ENCODE measurements around the gene BBS9. TPM values are rescaled to one million over a fixed set of nuclear protein-coding genes. Genes with fewer than 3 reads are reported as not detected.
"Not testable (repeated sequence)": the region's sequence is repeated elsewhere in the genome, so short reads cannot be mapped to it uniquely, and the experiment has no call there.

The BBS9 gene
- total RNA-seq, 1 donor from 2014 or later = 33.0 TPM

- no peak overlapping the region for H3K27ac Mint-ChIP-seq (ENCODE audit: unreplicated experiment)
Measured at GRCh38 chr7:33215992-33216391, 86.6 kb downstream of the BBS9 start.

GRCh38 chr7:33217595-33217994 is 88.2 kb downstream of the BBS9 start:
- peaks cover 18% of the 10 kb centered on the region for H3K36me3 Mint-ChIP-seq (ENCODE audit: low read depth, unreplicated experiment)
- H3K4me3 Mint-ChIP-seq (ENCODE audit: unreplicated experiment) = no peak overlapping the region
- DNase-seq (ENCODE audit: low spot score) = no peak
- H3K9me3 Mint-ChIP-seq (ENCODE audit: unreplicated experiment) = peaks cover 1% of the 10 kb centered on the region
- peaks cover 2% of the 10 kb centered on the region for H3K27me3 Mint-ChIP-seq (ENCODE audit: unreplicated experiment)
- no peak for TF ChIP-seq CTCF (IDR thresholded peaks at IDR 0.05; ENCODE audit: unreplicated experiment)
- no peaks in the 10 kb centered on the region for H3K4me1 Mint-ChIP-seq (ENCODE audit: unreplicated experiment)
- no peak overlapping the region for H3K27ac Mint-ChIP-seq (ENCODE audit: unreplicated experiment)

More at GRCh38 chr7:33215992-33216391, 86.6 kb downstream of the BBS9 start:
- no peak for TF ChIP-seq CTCF (IDR thresholded peaks at IDR 0.05; ENCODE audit: unreplicated experiment)
- no peak for DNase-seq (ENCODE audit: low spot score)
- Mint-ChIP-seq H3K4me1 (ENCODE audit: unreplicated experiment) (no peaks in the 10 kb centered on the region), H3K9me3 (ENCODE audit: unreplicated experiment) (peaks cover 5% of the 10 kb centered on the region), H3K4me3 (ENCODE audit: unreplicated experiment) (no peak overlapping the region), H3K36me3 (ENCODE audit: low read depth, unreplicated experiment) (peaks cover 34% of the 10 kb centered on the region), H3K27me3 (ENCODE audit: unreplicated experiment) (peaks cover 2% of the 10 kb centered on the region)

GRCh38 chr7:33218841-33219535 is 89.6 kb downstream of the BBS9 start:
- DNase-seq (ENCODE audit: low spot score); H3K27ac Mint-ChIP-seq (ENCODE audit: unreplicated experiment); H3K27me3 Mint-ChIP-seq (ENCODE audit: unreplicated experiment); H3K4me3 Mint-ChIP-seq (ENCODE audit: unreplicated experiment); H3K4me1 Mint-ChIP-seq (ENCODE audit: unreplicated experiment); H3K9me3 Mint-ChIP-seq (ENCODE audit: unreplicated experiment): not testable (repeated sequence)
- peaks cover 18% of the 10 kb centered on the region for H3K36me3 Mint-ChIP-seq (ENCODE audit: low read depth, unreplicated experiment)

GRCh38 chr7:33220231-33220630 is 90.9 kb downstream of the BBS9 start:
- Mint-ChIP-seq H3K4me3 (ENCODE audit: unreplicated experiment) (no peak overlapping the region), H3K27me3 (ENCODE audit: unreplicated experiment) (peaks cover 2% of the 10 kb centered on the region), H3K36me3 (ENCODE audit: low read depth, unreplicated experiment) (peaks cover 12% of the 10 kb centered on the region), H3K27ac (ENCODE audit: unreplicated experiment) (no peak overlapping the region), H3K9me3 (ENCODE audit: unreplicated experiment) (no peaks in the 10 kb centered on the region), H3K4me1 (ENCODE audit: unreplicated experiment) (no peaks in the 10 kb centered on the region)
- no peak for DNase-seq (ENCODE audit: low spot score)
- no peak for TF ChIP-seq CTCF (IDR thresholded peaks at IDR 0.05; ENCODE audit: unreplicated experiment)

GRCh38 chr7:33221390-33221789 is 92.0 kb downstream of the BBS9 start:
- no peak for TF ChIP-seq CTCF (IDR thresholded peaks at IDR 0.05; ENCODE audit: unreplicated experiment)
- DNase-seq (ENCODE audit: low spot score) = no peak
- Mint-ChIP-seq H3K27ac (ENCODE audit: unreplicated experiment) (no peak overlapping the region), H3K9me3 (ENCODE audit: unreplicated experiment) (no peaks in the 10 kb centered on the region), H3K36me3 (ENCODE audit: low read depth, unreplicated experiment) (peaks cover 9% of the 10 kb centered on the region), H3K4me1 (ENCODE audit: unreplicated experiment) (no peaks in the 10 kb centered on the region), H3K4me3 (ENCODE audit: unreplicated experiment) (no peak overlapping the region), H3K27me3 (ENCODE audit: unreplicated experiment) (no peaks in the 10 kb centered on the region)

Measured in endothelial cell (in vitro differentiated cells).